ENCODE data around the gene KY.
A peak's percentile ranks its signal among the peaks of the same experiment; 100 is the strongest.

Gene KY

DNA sequence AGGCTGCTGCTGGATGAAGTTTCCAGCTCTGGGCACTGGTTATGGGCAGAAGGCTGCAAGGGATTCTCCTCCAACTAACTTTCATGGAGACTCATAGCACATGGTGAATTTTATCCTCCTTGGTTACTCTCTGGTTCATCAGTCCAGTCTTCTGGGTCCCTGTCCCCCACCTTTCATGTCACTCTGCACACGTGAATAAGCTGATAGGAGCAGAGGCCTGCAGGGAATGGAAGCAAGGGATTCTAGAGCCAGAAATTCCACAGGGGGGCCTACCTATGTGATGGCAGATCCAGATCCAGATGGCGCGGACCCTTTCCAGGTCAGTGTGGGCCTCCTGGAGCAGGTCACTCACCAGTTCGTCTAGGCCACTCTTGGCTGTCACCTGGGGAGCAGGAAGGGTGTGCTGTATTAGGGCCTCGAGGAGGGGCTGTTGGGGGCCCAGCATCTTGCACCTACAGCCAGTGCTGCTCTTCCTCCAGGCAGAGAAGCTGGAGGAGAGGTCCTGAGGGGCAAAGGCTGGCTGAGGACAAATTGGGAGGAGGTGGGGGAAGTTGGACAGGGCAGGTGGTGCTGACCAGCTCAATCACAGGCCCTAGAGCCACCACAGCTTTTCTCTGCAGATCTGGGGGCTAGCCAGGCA lies 30.2 kb downstream of the KY start:
- Histone ChIP-seq H3K4me1 (no peaks in the 10 kb centered on the region), H3K9me3 (no peaks in the 10 kb centered on the region), H3K27me3 (no peaks in the 10 kb centered on the region), H3K4me3 (no peak overlapping the region), H3K27ac (no peak overlapping the region), H3K36me3 (peaks cover 0 to 27% (median 0%) of the 10 kb centered on the region in 3 donors)
- intact Hi-C loops (cut with DNase I; ENCODE audit: low total_unique reads): no loop called here
- DNase-seq: peak in 1 of 2 donors; percentile 49
- TF ChIP-seq, protein P1, sequence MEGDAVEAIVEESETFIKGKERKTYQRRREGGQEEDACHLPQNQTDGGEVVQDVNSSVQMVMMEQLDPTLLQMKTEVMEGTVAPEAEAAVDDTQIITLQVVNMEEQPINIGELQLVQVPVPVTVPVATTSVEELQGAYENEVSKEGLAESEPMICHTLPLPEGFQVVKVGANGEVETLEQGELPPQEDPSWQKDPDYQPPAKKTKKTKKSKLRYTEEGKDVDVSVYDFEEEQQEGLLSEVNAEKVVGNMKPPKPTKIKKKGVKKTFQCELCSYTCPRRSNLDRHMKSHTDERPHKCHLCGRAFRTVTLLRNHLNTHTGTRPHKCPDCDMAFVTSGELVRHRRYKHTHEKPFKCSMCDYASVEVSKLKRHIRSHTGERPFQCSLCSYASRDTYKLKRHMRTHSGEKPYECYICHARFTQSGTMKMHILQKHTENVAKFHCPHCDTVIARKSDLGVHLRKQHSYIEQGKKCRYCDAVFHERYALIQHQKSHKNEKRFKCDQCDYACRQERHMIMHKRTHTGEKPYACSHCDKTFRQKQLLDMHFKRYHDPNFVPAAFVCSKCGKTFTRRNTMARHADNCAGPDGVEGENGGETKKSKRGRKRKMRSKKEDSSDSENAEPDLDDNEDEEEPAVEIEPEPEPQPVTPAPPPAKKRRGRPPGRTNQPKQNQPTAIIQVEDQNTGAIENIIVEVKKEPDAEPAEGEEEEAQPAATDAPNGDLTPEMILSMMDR (IDR thresholded peaks at IDR 0.05): no peak

GRCh38 chr3:134619884-134620445 lies 30.9 kb downstream of the KY start:
- Histone ChIP-seq H3K27me3 (no peaks in the 10 kb centered on the region), H3K36me3 (peaks cover 0 to 27% (median 0%) of the 10 kb centered on the region in 3 donors), H3K4me3 (no peak overlapping the region), H3K9me3 (no peaks in the 10 kb centered on the region), H3K4me1 (no peaks in the 10 kb centered on the region), H3K27ac (no peak overlapping the region)
- TF ChIP-seq, protein P1 (IDR thresholded peaks at IDR 0.05): no peak
- no peak for DNase-seq
- intact Hi-C loops (cut with DNase I; ENCODE audit: low total_unique reads): no loop called here

GRCh38 chr3:134619301-134619615 lies 31.6 kb downstream of the KY start:
- TF ChIP-seq, protein P1 (IDR thresholded peaks at IDR 0.05): no peak
- peaks cover 0 to 33% (median 0%) of the 10 kb centered on the region in 3 donors for H3K36me3 ChIP-seq
- H3K4me1 ChIP-seq: no peaks in the 10 kb centered on the region
- intact Hi-C loops (cut with DNase I; ENCODE audit: low total_unique reads): no loop called here
- no peaks in the 10 kb centered on the region for H3K27me3 ChIP-seq
- no peak overlapping the region for H3K27ac ChIP-seq
- no peaks in the 10 kb centered on the region for H3K9me3 ChIP-seq
- DNase-seq: no peak
- H3K4me3 ChIP-seq: no peak overlapping the region

GRCh38 chr3:134618478-134619300 lies 32.1 kb downstream of the KY start:
- DNase-seq: no peak
- Histone ChIP-seq H3K4me1 (no peaks in the 10 kb centered on the region), H3K27ac (no peak overlapping the region), H3K36me3 (peaks cover 0 to 34% (median 0%) of the 10 kb centered on the region in 3 donors), H3K27me3 (no peaks in the 10 kb centered on the region), H3K9me3 (no peaks in the 10 kb centered on the region), H3K4me3 (no peak overlapping the region)
- TF ChIP-seq, protein P1 (IDR thresholded peaks at IDR 0.05): no peak
- intact Hi-C loops (cut with DNase I; ENCODE audit: low total_unique reads): no loop called here

- no peaks in the 10 kb centered on the region for H3K4me1 ChIP-seq
- intact Hi-C loops (cut with DNase I; ENCODE audit: low total_unique reads): no loop called here
- TF ChIP-seq, protein P1 (IDR thresholded peaks at IDR 0.05): no peak
- H3K9me3 ChIP-seq: no peaks in the 10 kb centered on the region
- no peak overlapping the region for H3K4me3 ChIP-seq
- peaks cover 0 to 34% (median 0%) of the 10 kb centered on the region in 3 donors for H3K36me3 ChIP-seq
- no peak overlapping the region for H3K27ac ChIP-seq
- no peaks in the 10 kb centered on the region for H3K27me3 ChIP-seq
- DNase-seq: no peak
Observed at GRCh38 chr3:134617608-134618477, 33.0 kb downstream of the KY start.

Data from tibial artery (tissue), 4 donors.